ENCODE results near the gene NR4A1. TPM values are rescaled to one million over a fixed set of nuclear protein-coding genes. Genes with fewer than 3 reads are reported as not detected.

NR4A1 gene
- total and polyA plus RNA-seq, 5 donors from 2014 or later: 0.22 to 143 (median 0.53) TPM

DNA sequence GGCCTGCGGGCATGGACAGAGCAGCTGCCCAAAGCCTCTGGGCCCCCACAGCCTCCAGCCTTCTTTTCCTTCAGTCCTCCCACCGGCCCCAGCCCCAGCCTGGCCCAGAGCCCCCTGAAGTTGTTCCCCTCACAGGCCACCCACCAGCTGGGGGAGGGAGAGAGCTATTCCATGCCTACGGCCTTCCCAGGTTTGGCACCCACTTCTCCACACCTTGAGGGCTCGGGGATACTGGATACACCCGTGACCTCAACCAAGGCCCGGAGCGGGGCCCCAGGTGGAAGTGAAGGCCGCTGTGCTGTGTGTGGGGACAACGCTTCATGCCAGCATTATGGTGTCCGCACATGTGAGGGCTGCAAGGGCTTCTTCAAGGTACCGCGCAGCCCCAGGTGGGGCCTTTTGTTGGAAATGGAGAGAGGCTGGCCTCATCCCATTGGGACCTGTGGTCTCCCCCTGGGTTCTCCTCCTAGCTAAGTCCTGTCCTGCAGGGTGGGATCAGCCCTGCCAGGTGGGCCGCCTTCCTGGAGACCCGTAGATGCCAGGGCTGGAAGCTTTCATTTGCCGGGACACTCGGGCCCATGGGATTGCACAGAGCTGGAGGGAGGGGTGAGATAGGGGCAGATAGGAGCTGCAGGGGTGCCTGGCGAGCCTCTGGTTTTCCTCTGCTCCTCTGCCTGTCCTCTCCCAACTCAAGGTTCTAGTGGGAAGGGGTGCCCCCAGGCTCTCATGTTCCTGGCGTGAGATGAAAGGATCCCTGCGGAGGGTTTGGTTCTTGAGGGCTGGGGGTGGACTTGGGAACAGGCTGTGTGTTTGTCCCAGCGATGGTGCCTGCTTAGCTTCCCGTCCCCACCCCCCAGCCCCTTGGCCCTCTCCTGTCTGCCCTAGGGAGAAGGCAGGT is 3.8 kb downstream of the NR4A1 start:
- DNase-seq (no peak), ATAC-seq (ENCODE audit: low read depth in 2 of 2) (no peak)
- no peak overlapping the region for H3K4me3 Mint-ChIP-seq
- no peaks in the 10 kb centered on the region for H3K36me3 ChIP-seq (ENCODE audit: control insufficient read depth, insufficient read depth, low read length)
- H3K4me3 ChIP-seq (ENCODE audit: low read depth, low read length): no peak overlapping the region
- H3K36me3 Mint-ChIP-seq: no peaks in the 10 kb centered on the region
- H3K9me3 Mint-ChIP-seq: no peaks in the 10 kb centered on the region
- H3K27me3 ChIP-seq (ENCODE audit: control insufficient read depth, insufficient read depth, low read length): no peaks in the 10 kb centered on the region
- no peak overlapping the region for H3K27ac Mint-ChIP-seq
- no peaks in the 10 kb centered on the region for H3K9me3 ChIP-seq (ENCODE audit: control insufficient read depth in 2 of 2, low read length in 2 of 2)
- H3K4me1 ChIP-seq (ENCODE audit: control insufficient read depth, insufficient read depth, low read length, poor library complexity, severe bottlenecking): peaks cover 23% of the 10 kb centered on the region
- H3K27me3 Mint-ChIP-seq: peaks cover 7% of the 10 kb centered on the region
- H3K27ac ChIP-seq (ENCODE audit: insufficient read depth, low read length, poor library complexity, severe bottlenecking): no peak overlapping the region
- H3K4me1 Mint-ChIP-seq: peaks cover 0 to 27% (median 15%) of the 10 kb centered on the region in 4 donors

DNA sequence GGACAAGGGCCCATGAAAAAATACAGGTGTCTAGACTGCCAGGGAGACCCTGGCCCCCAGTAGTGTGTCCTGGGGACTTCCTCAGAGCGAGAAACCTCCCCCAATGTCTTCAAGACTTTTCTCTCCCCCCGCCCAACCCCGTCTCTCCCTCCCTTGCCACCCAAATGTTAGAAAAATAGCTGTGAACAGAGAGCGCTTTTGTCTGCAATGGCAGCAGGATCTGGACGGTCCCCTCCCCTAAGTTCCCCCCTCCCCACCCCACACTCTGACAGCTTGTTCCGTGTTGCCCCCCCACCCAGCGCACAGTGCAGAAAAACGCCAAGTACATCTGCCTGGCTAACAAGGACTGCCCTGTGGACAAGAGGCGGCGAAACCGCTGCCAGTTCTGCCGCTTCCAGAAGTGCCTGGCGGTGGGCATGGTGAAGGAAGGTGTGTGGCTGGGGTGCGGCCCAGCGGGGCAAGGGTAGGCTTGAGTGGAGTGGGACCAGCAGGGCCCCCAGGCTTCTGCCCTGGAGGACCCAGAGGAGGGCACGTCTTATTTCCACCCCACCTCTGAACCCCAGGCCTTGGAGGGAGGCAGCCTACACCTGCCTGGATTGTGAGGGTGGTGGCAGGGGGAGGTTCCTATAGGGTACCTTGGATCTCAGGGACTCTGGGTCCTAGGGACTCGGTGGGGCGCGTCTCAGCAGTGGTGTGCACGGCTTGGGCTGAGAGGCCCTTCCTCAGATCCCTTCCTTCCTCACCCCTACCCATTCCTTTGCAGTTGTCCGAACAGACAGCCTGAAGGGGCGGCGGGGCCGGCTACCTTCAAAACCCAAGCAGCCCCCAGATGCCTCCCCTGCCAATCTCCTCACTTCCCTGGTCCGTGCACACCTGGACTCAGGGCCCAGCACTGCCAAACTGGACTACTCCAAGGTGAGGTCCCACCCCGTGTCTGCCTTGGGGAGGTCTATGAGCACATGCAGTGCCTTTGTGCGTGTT is 4.8 kb downstream of the NR4A1 start:
- peaks cover 7% of the 10 kb centered on the region for H3K27me3 Mint-ChIP-seq
- Histone ChIP-seq H3K9me3 (ENCODE audit: control insufficient read depth in 2 of 2, low read length in 2 of 2) (no peaks in the 10 kb centered on the region), H3K27ac (ENCODE audit: insufficient read depth, low read length, poor library complexity, severe bottlenecking) (no peak overlapping the region), H3K4me3 (ENCODE audit: low read depth, low read length) (no peak overlapping the region), H3K4me1 (ENCODE audit: control insufficient read depth, insufficient read depth, low read length, poor library complexity, severe bottlenecking) (peaks cover 15% of the 10 kb centered on the region), H3K36me3 (ENCODE audit: control insufficient read depth, insufficient read depth, low read length) (no peaks in the 10 kb centered on the region), H3K27me3 (ENCODE audit: control insufficient read depth, insufficient read depth, low read length) (no peaks in the 10 kb centered on the region)
- peaks cover 0 to 21% (median 12%) of the 10 kb centered on the region in 4 donors for H3K4me1 Mint-ChIP-seq
- H3K4me3 Mint-ChIP-seq: no peak overlapping the region
- no peak overlapping the region for H3K27ac Mint-ChIP-seq
- H3K36me3 Mint-ChIP-seq: no peaks in the 10 kb centered on the region
- no peak for ATAC-seq (ENCODE audit: low read depth in 2 of 2)
- no peaks in the 10 kb centered on the region for H3K9me3 Mint-ChIP-seq
- no peak for DNase-seq

DNA sequence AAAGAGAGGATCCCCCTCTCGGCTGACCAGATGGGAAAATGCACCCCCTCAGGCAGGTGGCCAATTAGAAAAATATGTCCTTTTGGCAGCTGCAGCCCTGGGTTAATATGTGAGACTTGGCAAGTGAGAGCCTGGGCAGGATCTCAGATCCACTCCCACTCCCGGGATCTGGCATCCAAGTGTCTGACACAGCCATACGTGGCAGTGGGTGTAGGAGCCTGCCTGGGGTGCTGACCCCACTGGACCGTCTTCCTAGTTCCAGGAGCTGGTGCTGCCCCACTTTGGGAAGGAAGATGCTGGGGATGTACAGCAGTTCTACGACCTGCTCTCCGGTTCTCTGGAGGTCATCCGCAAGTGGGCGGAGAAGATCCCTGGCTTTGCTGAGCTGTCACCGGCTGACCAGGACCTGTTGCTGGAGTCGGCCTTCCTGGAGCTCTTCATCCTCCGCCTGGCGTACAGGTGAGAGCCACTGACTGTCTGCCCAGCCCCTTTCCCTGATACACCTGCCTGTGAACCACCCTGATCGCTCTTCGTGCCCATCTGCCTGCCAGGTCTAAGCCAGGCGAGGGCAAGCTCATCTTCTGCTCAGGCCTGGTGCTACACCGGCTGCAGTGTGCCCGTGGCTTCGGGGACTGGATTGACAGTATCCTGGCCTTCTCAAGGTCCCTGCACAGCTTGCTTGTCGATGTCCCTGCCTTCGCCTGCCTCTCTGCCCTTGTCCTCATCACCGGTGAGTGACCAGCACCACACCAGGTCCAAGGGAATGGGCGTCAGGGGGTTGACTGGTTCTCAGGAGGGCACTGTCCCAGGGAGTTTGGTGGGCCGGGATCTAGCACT is 5.8 kb downstream of the NR4A1 start:
- Mint-ChIP-seq H3K36me3 (no peaks in the 10 kb centered on the region), H3K27me3 (no peaks in the 10 kb centered on the region), H3K4me1 (peaks cover 0 to 12% (median 6%) of the 10 kb centered on the region in 4 donors), H3K9me3 (no peaks in the 10 kb centered on the region), H3K27ac (peak overlapping the region; percentile 20 to 73 (median 26)), H3K4me3 (peak overlapping the region in 1 of 4 donors; percentile 44)
- Histone ChIP-seq H3K27ac (ENCODE audit: insufficient read depth, low read length, poor library complexity, severe bottlenecking) (no peak overlapping the region), H3K4me1 (ENCODE audit: control insufficient read depth, insufficient read depth, low read length, poor library complexity, severe bottlenecking) (peaks cover 9% of the 10 kb centered on the region), H3K4me3 (ENCODE audit: low read depth, low read length) (no peak overlapping the region), H3K27me3 (ENCODE audit: control insufficient read depth, insufficient read depth, low read length) (no peaks in the 10 kb centered on the region), H3K9me3 (ENCODE audit: control insufficient read depth in 2 of 2, low read length in 2 of 2) (no peaks in the 10 kb centered on the region), H3K36me3 (ENCODE audit: control insufficient read depth, insufficient read depth, low read length) (no peaks in the 10 kb centered on the region)
- no peak for DNase-seq
- no peak for ATAC-seq (ENCODE audit: low read depth in 2 of 2)

DNA sequence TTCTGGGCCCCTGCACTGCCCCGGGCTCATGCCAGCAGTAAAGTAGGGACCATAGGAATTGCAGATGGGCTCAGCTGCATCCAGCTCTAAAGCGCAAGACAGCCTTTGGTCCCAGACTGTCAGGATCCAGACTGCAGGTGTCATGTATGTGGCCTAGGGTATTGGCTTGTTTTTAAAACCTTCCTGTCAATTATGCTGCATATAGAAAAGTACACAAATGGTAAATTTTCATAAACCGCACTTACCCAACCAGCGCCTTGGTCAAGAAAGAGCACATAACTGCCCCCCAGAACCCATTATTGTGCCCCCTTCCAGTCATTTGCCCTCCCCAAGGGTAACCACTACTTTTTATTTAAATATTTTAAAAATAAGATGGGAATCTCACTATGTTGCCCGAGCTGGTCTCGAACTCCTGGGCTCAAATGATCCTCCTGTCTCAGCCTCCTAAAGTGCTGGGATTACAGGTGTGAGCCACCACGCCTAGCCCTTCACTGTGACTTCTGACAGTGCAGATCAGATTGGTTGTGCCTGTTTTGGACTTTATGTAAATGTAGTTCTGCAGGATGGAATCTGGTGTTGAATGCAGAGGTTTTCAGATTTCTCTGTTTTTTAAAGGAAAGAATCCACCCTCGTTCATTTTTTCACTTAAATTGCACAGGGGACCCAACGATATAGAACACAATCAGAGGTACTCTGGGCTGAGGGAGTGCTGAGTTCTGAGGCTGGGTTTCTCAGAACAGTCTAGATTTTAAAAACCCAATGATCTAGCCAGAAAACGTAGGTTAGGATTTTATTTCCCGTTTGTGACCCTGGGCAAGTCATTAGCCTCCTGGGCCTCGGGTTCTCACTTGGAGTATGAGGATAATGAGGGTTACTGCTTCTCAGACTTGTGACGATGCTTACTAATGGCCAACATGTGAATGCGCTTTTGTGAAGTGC is 6.7 kb downstream of the NR4A1 start:
- H3K9me3 Mint-ChIP-seq: no peaks in the 10 kb centered on the region
- Histone ChIP-seq H3K36me3 (ENCODE audit: control insufficient read depth, insufficient read depth, low read length) (no peaks in the 10 kb centered on the region), H3K27ac (ENCODE audit: insufficient read depth, low read length, poor library complexity, severe bottlenecking) (no peak overlapping the region), H3K4me3 (ENCODE audit: low read depth, low read length) (no peak overlapping the region), H3K27me3 (ENCODE audit: control insufficient read depth, insufficient read depth, low read length) (no peaks in the 10 kb centered on the region), H3K9me3 (ENCODE audit: control insufficient read depth in 2 of 2, low read length in 2 of 2) (no peaks in the 10 kb centered on the region), H3K4me1 (ENCODE audit: control insufficient read depth, insufficient read depth, low read length, poor library complexity, severe bottlenecking) (no peaks in the 10 kb centered on the region)
- ATAC-seq (ENCODE audit: low read depth in 2 of 2) (no peak), DNase-seq (no peak)
- H3K4me3 Mint-ChIP-seq: peak overlapping the region in 1 of 4 donors; percentile 32
- H3K27ac Mint-ChIP-seq: peak overlapping the region in 1 of 3 donors; percentile 26
- H3K4me1 Mint-ChIP-seq: peaks cover 0 to 3% (median 1%) of the 10 kb centered on the region in 4 donors
- H3K27me3 Mint-ChIP-seq: no peaks in the 10 kb centered on the region
- no peaks in the 10 kb centered on the region for H3K36me3 Mint-ChIP-seq

DNA sequence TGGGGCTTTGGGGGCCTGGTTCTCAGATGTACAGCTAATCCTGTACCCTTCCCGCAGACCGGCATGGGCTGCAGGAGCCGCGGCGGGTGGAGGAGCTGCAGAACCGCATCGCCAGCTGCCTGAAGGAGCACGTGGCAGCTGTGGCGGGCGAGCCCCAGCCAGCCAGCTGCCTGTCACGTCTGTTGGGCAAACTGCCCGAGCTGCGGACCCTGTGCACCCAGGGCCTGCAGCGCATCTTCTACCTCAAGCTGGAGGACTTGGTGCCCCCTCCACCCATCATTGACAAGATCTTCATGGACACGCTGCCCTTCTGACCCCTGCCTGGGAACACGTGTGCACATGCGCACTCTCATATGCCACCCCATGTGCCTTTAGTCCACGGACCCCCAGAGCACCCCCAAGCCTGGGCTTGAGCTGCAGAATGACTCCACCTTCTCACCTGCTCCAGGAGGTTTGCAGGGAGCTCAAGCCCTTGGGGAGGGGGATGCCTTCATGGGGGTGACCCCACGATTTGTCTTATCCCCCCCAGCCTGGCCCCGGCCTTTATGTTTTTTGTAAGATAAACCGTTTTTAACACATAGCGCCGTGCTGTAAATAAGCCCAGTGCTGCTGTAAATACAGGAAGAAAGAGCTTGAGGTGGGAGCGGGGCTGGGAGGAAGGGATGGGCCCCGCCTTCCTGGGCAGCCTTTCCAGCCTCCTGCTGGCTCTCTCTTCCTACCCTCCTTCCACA is 7.6 kb downstream of the NR4A1 start:
- no peak for DNase-seq
- no peak for ATAC-seq (ENCODE audit: low read depth in 2 of 2)
- H3K27me3 Mint-ChIP-seq: no peaks in the 10 kb centered on the region
- no peak overlapping the region for H3K27ac ChIP-seq (ENCODE audit: insufficient read depth, low read length, poor library complexity, severe bottlenecking)
- H3K27me3 ChIP-seq (ENCODE audit: control insufficient read depth, insufficient read depth, low read length): no peaks in the 10 kb centered on the region
- no peaks in the 10 kb centered on the region for H3K4me1 ChIP-seq (ENCODE audit: control insufficient read depth, insufficient read depth, low read length, poor library complexity, severe bottlenecking)
- H3K36me3 ChIP-seq (ENCODE audit: control insufficient read depth, insufficient read depth, low read length): no peaks in the 10 kb centered on the region
- peaks cover 0 to 4% (median 0%) of the 10 kb centered on the region in 4 donors for H3K4me1 Mint-ChIP-seq
- no peak overlapping the region for H3K27ac Mint-ChIP-seq
- no peaks in the 10 kb centered on the region for H3K9me3 Mint-ChIP-seq
- no peaks in the 10 kb centered on the region for H3K36me3 Mint-ChIP-seq
- no peaks in the 10 kb centered on the region for H3K9me3 ChIP-seq (ENCODE audit: control insufficient read depth in 2 of 2, low read length in 2 of 2)
- no peak overlapping the region for H3K4me3 ChIP-seq (ENCODE audit: low read depth, low read length)
- no peak overlapping the region for H3K4me3 Mint-ChIP-seq

DNA sequence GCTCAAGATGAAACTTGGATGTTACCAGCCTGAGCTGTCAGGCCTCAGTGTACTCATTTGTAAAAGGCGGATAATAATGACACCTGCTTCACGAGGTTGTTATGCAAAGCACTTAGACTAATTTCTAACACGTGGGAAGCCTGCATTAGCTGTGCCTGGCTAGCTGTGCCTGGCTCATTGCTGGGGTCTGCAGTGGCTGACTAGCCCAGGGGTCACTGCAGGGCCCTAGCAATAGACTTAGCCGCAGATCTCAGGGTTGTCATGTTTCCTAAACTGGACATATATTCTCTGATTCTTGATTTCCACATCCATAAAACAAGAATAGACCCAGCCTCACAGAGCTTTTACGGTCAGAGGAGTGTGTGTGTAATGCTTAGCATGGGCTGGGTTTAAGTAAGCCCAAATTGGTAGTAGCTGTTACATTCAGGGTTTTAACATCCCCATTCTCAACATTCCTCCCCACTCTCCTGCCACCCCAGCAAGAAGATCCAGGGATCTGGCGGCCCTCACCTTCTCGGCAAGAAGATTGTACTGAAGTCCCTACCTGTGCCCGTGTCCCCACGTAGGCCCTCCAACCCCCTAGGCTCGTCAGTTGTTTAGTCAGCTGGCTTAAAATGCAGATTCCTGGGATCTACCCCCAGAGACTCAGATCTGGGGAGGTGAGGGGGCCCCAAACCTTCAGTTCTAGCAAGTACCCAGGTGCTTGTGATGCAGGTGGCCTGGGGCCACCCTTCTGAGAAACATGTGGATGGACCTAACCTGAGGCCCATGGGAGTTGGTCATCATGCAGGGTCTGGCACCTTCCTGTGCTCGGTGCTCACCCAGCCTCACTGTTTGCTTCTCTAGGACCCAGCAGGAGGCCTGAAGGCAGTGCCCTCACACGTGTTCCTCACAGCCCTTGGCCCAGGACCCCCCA is 8.6 kb downstream of the NR4A1 start:
- H3K27ac Mint-ChIP-seq: peak overlapping the region in 1 of 3 donors; percentile 31
- Histone ChIP-seq H3K4me1 (ENCODE audit: control insufficient read depth, insufficient read depth, low read length, poor library complexity, severe bottlenecking) (no peaks in the 10 kb centered on the region), H3K36me3 (ENCODE audit: control insufficient read depth, insufficient read depth, low read length) (no peaks in the 10 kb centered on the region), H3K4me3 (ENCODE audit: low read depth, low read length) (no peak overlapping the region), H3K27ac (ENCODE audit: insufficient read depth, low read length, poor library complexity, severe bottlenecking) (no peak overlapping the region), H3K9me3 (ENCODE audit: control insufficient read depth in 2 of 2, low read length in 2 of 2) (no peaks in the 10 kb centered on the region), H3K27me3 (ENCODE audit: control insufficient read depth, insufficient read depth, low read length) (no peaks in the 10 kb centered on the region)
- no peak for ATAC-seq (ENCODE audit: low read depth in 2 of 2)
- H3K9me3 Mint-ChIP-seq: no peaks in the 10 kb centered on the region
- DNase-seq: no peak
- H3K27me3 Mint-ChIP-seq: peaks cover under 1% of the 10 kb centered on the region
- H3K4me1 Mint-ChIP-seq: peaks cover 0 to 4% (median 0%) of the 10 kb centered on the region in 4 donors
- H3K4me3 Mint-ChIP-seq: no peak overlapping the region
- no peaks in the 10 kb centered on the region for H3K36me3 Mint-ChIP-seq
